Keratinocyte (primary cell): ENCODE results near the gene SEZ6. TPM values are rescaled to one million over a fixed set of nuclear protein-coding genes. Genes with fewer than 3 reads are reported as not detected.

ENCODE experiments used
- DNase-seq: peaks from one replicate; pipeline ENCODE4 v3.0.0-alpha.2; 2011; ENCODE audit warnings: low read depth, missing footprints, low spot score
- FAIRE-seq: peaks from 2 replicates; lab custom pipeline; 2011; peaks lifted over from hg19 to GRCh38; lab: Jason Lieb, UNC
- H2AFZ ChIP-seq: 2 replicates; pipeline ENCODE4 v1.6.0; 2012; ENCODE audit warnings: low read length, control low read depth, inconsistent platforms; ENCODE audit not compliant: control insufficient read depth
- H3K27ac ChIP-seq: 2 replicates; pipeline ENCODE4 v1.5.1; 2011; ENCODE audit warnings: low read length; ENCODE audit not compliant: control insufficient read depth, insufficient read depth
- H3K27me3 ChIP-seq: 3 replicates; pipeline ENCODE4 v1.6.0; 2011; ENCODE audit warnings: low read length; ENCODE audit not compliant: control insufficient read depth, insufficient read depth; ENCODE audit errors: extremely low read depth
- H3K36me3 ChIP-seq, 2 experiments: 2 replicates in 1 of 2; 3 replicates in 1 of 2; pipeline ENCODE4 v1.5.1; 2011; ENCODE audit warnings: low read length in 2 of 2, mild to moderate bottlenecking in 1 of 2; ENCODE audit not compliant: control insufficient read depth in 2 of 2, insufficient read depth in 2 of 2; ENCODE audit errors: extremely low read depth in 1 of 2
- H3K4me1 ChIP-seq: 3 replicates; pipeline ENCODE4 v1.5.1; 2011; ENCODE audit warnings: low read length; ENCODE audit not compliant: control insufficient read depth, insufficient read depth; ENCODE audit errors: extremely low read depth
- H3K4me2 ChIP-seq: 3 replicates; pipeline ENCODE4 v1.6.0; 2011; ENCODE audit warnings: low read depth, low read length; ENCODE audit not compliant: control insufficient read depth, insufficient read depth; ENCODE audit errors: extremely low read depth
- H3K4me3 ChIP-seq, 3 experiments: fragments of 200-600 bp in 1 of 3; sonication (generic) in 1 of 3; 2 replicates in 2 of 3; 3 replicates in 1 of 3; pipeline ENCODE4 v1.5.1; 2011 to 2016; ENCODE audit warnings: low read length in 3 of 3, mild to moderate bottlenecking in 3 of 3, control low read depth in 2 of 3, inconsistent platforms in 1 of 3, low read depth in 1 of 3, mixed read lengths in 1 of 3, mixed run types in 1 of 3, moderate library complexity in 1 of 3; ENCODE audit not compliant: control insufficient read depth in 2 of 3, insufficient read depth in 2 of 3; ENCODE audit errors: extremely low read depth in 1 of 3
- H3K79me2 ChIP-seq: 2 replicates; pipeline ENCODE4 v1.6.0; 2012; ENCODE audit warnings: low read length; ENCODE audit not compliant: control insufficient read depth, insufficient read depth
- H3K9ac ChIP-seq: 3 replicates; pipeline ENCODE4 v1.6.0; 2011; ENCODE audit warnings: low read length; ENCODE audit not compliant: control insufficient read depth, insufficient read depth; ENCODE audit errors: extremely low read depth
- H3K9me1 ChIP-seq: 3 replicates; pipeline ENCODE4 v1.6.0; 2011; ENCODE audit warnings: low read length; ENCODE audit not compliant: control insufficient read depth, insufficient read depth; ENCODE audit errors: extremely low read depth
- H3K9me3 ChIP-seq: 2 replicates; pipeline ENCODE4 v1.5.1; 2012; ENCODE audit warnings: low read depth, low read length; ENCODE audit not compliant: control insufficient read depth
- H4K20me1 ChIP-seq: 3 replicates; pipeline ENCODE4 v1.6.0; 2011; ENCODE audit warnings: low read length; ENCODE audit not compliant: control insufficient read depth, insufficient read depth; ENCODE audit errors: extremely low read depth
- EZH2 ChIP-seq: IDR thresholded peaks from one replicate; pipeline ENCODE4 v1.6.1; 2012; ENCODE audit warnings: inconsistent platforms, mild to moderate bottlenecking, low read length, moderate library complexity
- dilution Hi-C: fragments of 300-500 bp; cut with MboI; formaldehyde crosslinking; loops from one replicate; pipeline ENCODE4 v1.7.0; 2020; ENCODE audit warnings: low sequenced_read_pairs; ENCODE audit not compliant: extremely low pct_ligation_motif_present
- polyA plus RNA-seq, 5 experiments: library from polyadenylated mRNA; depleted of rRNA in 3 of 5; stranded (reverse) in 3 of 5; stranded (forward) in 1 of 5; unstranded in 1 of 5; fragments of >200 nt; gene quantifications; 1 replicate in 1 of 5; 2 replicates in 3 of 5; 3 replicates in 1 of 5; pipeline versions ENCODE4 v1.2.1 to v1.2.3, GENCODE V29; 2011 to 2012; ENCODE audit warnings: missing spikeins in 2 of 5, low read depth in 1 of 5, low replicate concordance in 1 of 5
- TF ChIP-seq, protein P1 (sequence below), 3 experiments: IDR thresholded peaks in 1 of 3; conservative IDR thresholded peaks in 1 of 3; optimal IDR thresholded peaks in 1 of 3; 2 replicates in 2 of 3; 3 replicates in 1 of 3; pipeline versions ENCODE3 to v1.5.1; 2011; ENCODE audit warnings: low read length in 3 of 3, mild to moderate bottlenecking in 3 of 3, moderate library complexity in 2 of 3, control low read depth in 1 of 3, inconsistent platforms in 1 of 3; ENCODE audit not compliant: insufficient read depth in 2 of 3; ENCODE audit errors: extremely low read depth in 1 of 3

SEZ6 gene
- polyA plus RNA-seq, 1 donor (not counting 4 experiments of a cell fraction or from before 2014, with no cell fraction given), result not detected

DNA sequence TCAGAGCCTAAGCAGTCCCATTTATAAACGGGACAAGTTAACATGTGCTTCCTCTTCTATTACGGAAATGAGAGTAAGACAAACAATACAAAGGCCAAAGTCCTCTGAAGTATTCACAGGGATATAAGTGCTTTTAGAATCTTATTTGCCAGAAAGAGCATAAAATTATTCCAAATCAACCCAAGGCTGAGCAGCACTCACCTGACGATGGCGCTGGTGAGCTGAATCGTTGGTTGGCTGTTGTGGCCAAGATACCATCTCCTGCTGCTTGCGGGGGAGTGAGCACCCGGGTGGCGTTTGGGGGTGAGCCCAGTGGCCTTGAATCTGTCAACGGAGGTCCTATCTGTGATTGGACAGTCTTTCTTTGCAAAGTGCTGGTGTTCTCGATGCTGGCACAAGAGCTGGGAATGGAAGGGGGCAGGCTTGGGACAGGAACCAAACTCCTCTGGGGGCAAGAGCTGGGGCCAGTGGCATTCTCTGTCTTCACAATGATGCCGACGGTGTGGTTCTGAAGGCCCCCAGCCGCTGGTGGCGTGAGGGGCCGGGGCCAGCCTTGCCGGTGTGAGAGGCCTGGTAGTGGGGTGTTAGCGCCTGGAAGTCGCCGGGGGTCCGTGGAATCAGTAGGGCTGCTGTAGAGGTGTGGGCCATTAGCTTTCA is 93.4 kb downstream of the SEZ6 start:
- H3K9me3 ChIP-seq, result peaks cover 6% of the 10 kb centered on the region
- H3K9me1 ChIP-seq, result no peaks in the 10 kb centered on the region
- H3K9ac ChIP-seq, result no peak overlapping the region
- peaks cover 13% of the 10 kb centered on the region for H3K4me1 ChIP-seq
- H3K36me3 ChIP-seq, result peaks cover 59 to 71% of the 10 kb centered on the region in 2 experiments
- FAIRE-seq (no peak), DNase-seq (no peak)
- no peak overlapping the region for H3K4me3 ChIP-seq
- no peak overlapping the region for H2AFZ ChIP-seq
- H3K27ac ChIP-seq, result no peak overlapping the region
- dilution Hi-C loops, result no loop called here
- H3K79me2 ChIP-seq, result no peaks in the 10 kb centered on the region
- H4K20me1 ChIP-seq, result no peaks in the 10 kb centered on the region
- TF ChIP-seq EZH2, result no peak
- TF ChIP-seq, protein P1, sequence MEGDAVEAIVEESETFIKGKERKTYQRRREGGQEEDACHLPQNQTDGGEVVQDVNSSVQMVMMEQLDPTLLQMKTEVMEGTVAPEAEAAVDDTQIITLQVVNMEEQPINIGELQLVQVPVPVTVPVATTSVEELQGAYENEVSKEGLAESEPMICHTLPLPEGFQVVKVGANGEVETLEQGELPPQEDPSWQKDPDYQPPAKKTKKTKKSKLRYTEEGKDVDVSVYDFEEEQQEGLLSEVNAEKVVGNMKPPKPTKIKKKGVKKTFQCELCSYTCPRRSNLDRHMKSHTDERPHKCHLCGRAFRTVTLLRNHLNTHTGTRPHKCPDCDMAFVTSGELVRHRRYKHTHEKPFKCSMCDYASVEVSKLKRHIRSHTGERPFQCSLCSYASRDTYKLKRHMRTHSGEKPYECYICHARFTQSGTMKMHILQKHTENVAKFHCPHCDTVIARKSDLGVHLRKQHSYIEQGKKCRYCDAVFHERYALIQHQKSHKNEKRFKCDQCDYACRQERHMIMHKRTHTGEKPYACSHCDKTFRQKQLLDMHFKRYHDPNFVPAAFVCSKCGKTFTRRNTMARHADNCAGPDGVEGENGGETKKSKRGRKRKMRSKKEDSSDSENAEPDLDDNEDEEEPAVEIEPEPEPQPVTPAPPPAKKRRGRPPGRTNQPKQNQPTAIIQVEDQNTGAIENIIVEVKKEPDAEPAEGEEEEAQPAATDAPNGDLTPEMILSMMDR (optimal IDR thresholded peaks at IDR 0.05 in 1 of 3, IDR thresholded peaks at IDR 0.05 in 1 of 3, conservative IDR thresholded peaks at IDR 0.05 in 1 of 3; ENCODE audit: extremely low read depth in 1 of 3, insufficient read depth in 2 of 3, low read length in 3 of 3), result peak in 2 of 3 experiments; percentile 21 to 43
- H3K4me2 ChIP-seq, result no peak overlapping the region
- no peaks in the 10 kb centered on the region for H3K27me3 ChIP-seq

DNA sequence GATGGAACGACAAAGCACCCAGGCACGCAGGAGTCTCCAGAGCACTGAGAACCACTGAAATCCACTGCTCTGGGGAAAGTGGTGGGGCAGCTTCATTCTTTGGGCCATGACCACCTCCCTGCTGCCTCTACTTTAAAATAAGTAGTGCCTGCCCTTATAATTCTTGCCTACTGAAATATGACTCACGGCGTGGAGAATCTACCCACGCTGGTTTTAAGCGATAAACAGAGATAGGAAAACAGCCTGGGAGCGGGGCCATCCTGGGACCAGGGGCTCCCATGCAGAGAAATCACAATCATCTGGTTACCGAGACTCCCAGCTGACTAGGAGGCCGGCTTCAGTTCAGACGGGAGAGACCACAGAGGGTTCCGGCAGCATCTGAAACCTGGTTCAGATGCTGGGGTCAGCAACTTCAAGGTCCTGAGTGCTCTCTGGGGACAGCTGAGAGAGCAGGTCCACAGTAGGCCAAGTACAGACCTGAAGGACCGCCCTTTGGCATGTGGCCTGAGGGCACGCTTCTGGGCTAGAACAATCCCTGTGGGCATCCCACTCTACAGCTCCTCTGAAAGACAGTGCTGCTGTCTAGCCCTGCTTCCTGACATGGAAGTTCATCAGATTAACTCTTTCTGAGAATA is 94.3 kb downstream of the SEZ6 start:
- Histone ChIP-seq H4K20me1 (no peaks in the 10 kb centered on the region), H3K27ac (no peak overlapping the region), H2AFZ (no peak overlapping the region), H3K4me2 (no peak overlapping the region), H3K9me3 (peaks cover 6% of the 10 kb centered on the region), H3K79me2 (no peaks in the 10 kb centered on the region), H3K9me1 (no peaks in the 10 kb centered on the region), H3K4me1 (peaks cover 14% of the 10 kb centered on the region), H3K4me3 (no peak overlapping the region), H3K27me3 (no peaks in the 10 kb centered on the region), H3K36me3 (peaks cover 54 to 66% of the 10 kb centered on the region in 2 experiments), H3K9ac (no peak overlapping the region)
- DNase-seq (no peak), FAIRE-seq (no peak)
- dilution Hi-C loops, result no loop called here
- TF ChIP-seq, protein P1 (optimal IDR thresholded peaks at IDR 0.05 in 1 of 3, IDR thresholded peaks at IDR 0.05 in 1 of 3, conservative IDR thresholded peaks at IDR 0.05 in 1 of 3; ENCODE audit: extremely low read depth in 1 of 3, insufficient read depth in 2 of 3, low read length in 3 of 3), result no peak
- TF ChIP-seq EZH2, result no peak
